ELF-1 (cell line): ENCODE measurements around the gene GRIFIN.

Source experiments
- DNase-seq: peaks from one replicate; pipeline ENCODE4 v3.0.0-alpha.2; 2016; ENCODE audit warnings: low read depth, low spot score

The GRIFIN gene

GRCh38 chr7:2433713-2434550 lies 42.3 kb downstream of the GRIFIN start:
- no peak for DNase-seq

DNA sequence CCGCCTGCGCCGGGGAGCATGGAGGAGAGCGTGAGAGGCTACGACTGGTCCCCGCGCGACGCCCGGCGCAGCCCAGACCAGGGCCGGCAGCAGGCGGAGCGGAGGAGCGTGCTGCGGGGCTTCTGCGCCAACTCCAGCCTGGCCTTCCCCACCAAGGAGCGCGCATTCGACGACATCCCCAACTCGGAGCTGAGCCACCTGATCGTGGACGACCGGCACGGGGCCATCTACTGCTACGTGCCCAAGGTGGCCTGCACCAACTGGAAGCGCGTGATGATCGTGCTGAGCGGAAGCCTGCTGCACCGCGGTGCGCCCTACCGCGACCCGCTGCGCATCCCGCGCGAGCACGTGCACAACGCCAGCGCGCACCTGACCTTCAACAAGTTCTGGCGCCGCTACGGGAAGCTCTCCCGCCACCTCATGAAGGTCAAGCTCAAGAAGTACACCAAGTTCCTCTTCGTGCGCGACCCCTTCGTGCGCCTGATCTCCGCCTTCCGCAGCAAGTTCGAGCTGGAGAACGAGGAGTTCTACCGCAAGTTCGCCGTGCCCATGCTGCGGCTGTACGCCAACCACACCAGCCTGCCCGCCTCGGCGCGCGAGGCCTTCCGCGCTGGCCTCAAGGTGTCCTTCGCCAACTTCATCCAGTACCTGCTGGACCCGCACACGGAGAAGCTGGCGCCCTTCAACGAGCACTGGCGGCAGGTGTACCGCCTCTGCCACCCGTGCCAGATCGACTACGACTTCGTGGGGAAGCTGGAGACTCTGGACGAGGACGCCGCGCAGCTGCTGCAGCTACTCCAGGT lies 43.1 kb downstream of the GRIFIN start:
- no peak for DNase-seq

- DNase-seq, result peak; percentile 47
Observed at GRCh38 chr7:2431260-2431867, 44.8 kb downstream of the GRIFIN start.

GRCh38 chr7:2425749-2426148 lies 50.4 kb downstream of the GRIFIN start:
- DNase-seq, result no peak
